GM19455 (cell line): ENCODE results near the gene COL26A1.
"Not testable (repeated sequence)": the region's sequence is repeated elsewhere in the genome, so short reads cannot be mapped to it uniquely, and the experiment has no call there.

Experiments used
- ATAC-seq: cut with Tn5 transposase; IDR thresholded peaks from one replicate; pipeline ENCODE4 v1.9.1; 2021; ENCODE audit not compliant: unreplicated experiment

The COL26A1 gene

DNA sequence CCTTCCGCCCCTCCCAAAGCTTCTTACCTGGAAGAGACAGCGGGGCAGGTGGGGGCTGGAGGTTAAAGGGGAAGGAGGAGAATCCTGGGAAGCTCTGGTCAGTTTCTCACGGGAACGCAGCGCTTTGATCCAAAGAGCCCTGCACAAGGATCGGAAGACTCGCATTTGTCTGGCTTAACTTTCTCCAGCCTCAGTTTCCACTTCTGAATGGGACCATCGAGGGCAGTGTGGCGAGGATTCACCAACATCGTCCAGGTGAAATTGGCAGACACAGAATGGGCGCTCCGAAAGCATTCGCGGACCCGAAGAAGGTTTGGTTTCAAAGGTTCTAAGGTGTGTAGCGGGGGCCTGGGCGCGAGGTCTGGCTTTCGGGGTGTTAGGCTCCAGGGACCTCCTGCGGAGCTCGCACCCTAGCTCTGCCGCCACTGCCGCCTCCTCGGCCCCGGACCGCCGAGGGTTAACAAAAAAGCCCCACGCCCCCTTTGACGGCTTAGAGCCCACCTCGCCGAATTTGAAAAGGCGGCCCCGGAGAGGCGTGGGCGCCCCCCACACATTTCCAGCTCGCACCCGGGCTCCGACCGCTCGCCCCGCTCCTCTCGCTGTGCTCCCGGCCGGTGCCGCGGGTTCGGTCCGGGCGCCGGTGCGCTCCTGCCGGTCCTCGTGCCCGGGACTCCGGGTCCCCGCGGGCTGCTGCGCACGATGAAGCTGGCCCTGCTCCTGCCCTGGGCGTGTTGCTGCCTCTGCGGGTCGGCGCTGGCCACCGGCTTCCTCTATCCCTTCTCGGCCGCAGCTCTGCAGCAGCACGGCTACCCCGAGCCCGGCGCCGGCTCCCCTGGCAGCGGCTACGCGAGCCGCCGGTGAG is at the start of gene COL26A1:
TSS of gene COL26A1 (plus strand) at position 542 of the 862 bp plus-strand sequence. CDS start at position 700, 158 bp downstream.
- ATAC-seq: no peak

DNA sequence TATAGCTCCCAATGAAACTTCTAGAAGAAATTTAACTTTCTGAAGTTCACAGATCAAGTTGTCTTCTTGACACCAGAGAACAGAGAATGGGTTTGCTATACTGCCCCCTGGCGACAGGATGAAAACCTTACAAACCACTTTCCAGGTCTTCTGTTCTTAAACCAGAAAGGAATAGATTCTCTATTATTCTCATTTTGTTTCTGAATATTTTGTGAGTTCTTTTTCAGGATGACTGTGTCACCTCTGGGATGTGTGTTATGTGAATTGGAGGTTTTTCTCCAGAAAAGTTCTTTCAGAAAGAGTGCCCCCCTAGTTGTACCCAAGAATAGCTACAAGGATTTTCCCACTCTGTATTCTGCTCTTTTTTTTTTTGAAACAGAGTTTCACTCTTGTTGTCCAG is 47.3 kb upstream of the COL26A1 start:
- ATAC-seq: no peak

DNA sequence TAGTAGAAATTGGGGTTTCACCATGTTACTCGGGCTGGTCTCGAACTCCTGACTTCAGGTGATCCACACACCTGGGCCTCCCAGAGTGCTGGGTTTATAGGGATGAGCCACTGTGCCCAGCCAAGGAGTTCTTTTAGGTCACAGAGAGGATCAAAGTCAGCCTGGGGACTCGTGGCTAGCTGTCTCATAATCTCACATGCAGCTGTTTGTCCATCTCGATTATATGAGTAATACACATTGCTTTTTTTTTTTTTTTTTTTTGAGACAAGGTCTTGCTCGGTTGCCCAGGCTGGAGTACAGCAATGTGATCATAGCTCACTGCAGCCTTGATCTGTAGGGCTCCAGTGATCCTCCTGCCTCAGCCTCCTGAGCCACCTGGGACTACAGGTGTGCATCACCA is 43.3 kb upstream of the COL26A1 start:
- no peak for ATAC-seq

DNA sequence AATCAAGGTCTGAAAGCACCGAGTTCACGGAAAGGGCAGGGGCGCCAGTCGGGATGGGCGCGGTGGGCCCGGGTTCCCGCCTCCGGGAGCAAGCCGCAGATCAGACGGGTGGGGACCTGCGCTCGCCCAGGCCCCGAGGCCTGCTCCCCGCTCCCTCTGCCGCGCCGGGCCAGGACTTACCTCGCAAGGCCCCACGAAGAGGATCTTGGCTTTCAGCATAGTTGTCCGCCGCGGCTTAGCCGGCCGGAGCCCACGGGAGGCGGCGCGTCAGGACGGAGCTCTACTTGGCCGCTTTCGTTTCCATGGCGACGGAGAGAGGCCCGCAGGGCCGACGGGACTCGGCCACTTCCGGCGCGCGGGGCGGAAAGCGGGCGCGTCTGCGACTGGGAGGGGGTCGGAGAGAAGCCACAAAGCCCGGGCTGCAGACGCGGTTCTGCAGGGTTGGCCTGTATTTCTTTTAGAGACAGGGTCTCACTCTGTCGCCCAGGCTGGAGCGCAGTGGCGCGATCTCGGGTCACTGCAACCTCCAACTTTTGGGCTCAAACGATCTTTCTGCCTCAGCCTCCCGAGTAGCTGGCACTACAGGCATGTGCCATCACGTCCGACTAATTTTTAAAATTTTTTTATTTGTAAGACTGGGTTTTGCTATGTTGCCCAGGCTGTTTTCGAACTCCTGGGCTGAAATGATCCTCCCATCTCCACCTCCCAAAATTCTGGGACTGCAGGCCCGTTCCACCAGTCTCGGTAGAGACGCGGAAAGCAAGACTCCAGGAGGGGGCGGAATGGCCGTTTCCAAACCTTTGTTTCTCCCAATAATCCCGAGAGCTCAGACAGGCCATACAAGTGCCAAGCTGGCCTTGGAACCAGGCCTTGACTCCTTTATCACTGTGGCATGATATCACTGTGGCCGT is 40.9 kb upstream of the COL26A1 start, which contains the start of gene IFT22:
TSS of gene IFT22 (minus strand) at position 322 of the 911 bp plus-strand sequence. CDS start at position 219, 103 bp downstream.
- peak; percentile 95 for ATAC-seq

DNA sequence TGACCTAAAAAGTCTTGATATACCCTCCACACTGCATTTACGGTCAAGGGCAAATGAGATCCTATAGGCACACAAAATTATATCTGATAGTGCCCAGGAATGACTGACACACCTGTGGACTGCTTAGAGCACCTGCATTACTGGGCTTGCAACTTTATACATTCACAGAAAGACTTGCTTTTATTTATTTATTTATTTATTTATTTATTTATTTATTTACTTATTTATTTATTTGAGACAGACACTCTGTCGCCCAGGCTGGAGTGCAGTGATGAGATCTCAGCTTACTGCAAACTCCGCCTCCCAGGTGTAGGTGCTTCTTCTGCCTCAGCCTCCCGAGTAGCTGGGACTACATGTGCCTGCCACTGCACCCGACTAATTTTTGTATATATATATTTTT is 34.5 kb upstream of the COL26A1 start:
- ATAC-seq: no peak

DNA sequence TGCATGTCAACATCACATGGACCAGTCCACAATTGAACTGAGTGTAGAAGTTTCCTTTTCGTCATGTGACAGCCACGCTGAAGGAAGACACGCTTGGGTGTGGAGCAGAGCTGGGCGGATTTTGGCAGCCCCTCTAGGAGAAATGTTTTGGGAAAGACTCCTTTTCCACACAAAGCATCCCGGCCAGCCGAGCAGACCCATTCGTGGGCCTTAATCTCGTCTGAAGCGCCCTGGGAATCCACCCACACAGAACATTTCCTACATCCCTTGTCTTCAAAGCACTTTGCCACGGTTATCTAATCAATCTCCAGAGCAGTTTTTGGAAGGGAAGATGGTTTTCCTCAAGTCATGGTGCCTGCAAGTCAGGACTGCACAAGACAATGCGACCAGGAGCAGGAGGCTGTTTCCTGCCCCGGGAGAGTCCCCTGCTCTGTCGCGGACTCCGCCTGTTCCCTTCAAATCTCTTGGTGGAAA is 32.6 kb upstream of the COL26A1 start:
- no peak for ATAC-seq

DNA sequence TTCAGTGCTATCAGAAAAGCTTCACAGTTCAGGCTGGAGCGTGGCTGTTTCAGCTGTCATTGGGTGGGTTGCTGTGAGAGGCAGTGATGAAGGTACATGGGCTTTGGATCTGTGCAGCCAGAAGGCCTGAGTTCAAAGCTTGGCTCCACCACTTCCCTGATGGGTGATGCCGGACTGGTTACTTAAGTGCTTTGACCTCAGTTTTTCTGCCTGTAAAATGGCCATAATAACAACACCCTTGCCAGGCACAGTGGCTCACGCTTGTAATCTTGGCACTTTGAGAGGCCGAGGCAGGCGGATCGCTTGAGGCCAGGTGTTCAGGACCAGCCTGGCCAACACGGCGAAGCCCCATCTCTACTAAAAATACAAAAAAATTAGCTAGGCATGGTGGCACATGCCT is 30.6 kb upstream of the COL26A1 start:
- ATAC-seq: no peak

DNA sequence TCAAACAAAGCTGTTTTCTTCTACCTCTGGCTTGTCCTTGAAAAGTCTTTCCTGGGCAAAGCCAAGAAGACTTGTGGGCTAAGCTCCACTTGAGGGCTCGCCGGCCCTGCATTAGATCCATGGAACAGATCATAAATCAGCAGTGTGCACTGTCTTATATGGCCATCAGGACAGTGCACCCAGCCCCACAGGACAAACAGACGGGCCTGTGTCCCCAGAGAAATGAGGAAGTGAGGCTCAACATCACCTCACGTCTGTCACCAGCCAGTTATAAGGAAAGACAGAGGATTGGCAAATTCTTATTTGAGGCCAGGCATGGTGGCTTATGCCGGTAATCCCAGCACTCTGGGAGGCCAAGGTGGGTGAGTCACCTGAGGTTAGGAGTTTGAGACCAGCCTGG is 28.8 kb upstream of the COL26A1 start:
- ATAC-seq: no peak

DNA sequence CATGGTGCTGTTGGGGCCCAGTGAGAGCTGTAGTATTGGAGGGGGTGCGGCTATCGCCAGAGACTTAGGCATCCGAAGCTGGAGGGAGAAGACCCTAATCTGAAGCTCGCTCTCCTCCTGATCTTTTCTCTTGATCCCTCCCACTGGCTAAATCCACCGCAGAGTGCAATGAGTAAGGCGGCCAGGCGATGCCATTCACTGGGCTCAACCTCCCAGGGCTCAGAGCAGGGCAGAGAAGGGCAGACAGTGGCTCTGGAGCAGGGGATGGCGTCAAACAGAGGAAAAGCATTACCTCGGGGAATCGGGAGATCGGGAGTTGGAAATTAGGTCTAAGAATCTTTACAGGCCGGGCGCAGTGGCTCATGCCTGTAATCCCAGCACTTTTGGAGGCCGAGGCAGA is 22.3 kb upstream of the COL26A1 start:
- ATAC-seq: no peak

DNA sequence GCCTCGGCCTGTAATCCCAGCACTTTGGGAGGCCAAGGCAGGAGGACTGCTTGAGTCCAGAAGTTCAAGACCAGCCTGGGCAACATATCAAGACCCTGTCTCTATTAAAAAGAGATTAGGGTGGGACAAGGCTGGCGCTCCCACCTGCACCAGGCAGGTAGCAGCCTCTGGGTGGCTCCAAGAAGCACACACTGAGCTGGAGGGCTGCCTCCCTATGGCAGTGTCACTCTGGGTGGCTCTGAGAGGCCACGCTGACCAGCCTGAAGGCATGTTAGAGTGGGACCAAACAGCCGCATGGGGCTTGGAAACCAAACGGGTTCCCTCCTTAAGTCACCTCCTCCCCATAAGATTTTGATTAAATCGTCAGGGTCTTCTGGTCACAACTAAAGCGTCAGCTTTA is 19.8 kb upstream of the COL26A1 start:
- ATAC-seq: no peak

DNA sequence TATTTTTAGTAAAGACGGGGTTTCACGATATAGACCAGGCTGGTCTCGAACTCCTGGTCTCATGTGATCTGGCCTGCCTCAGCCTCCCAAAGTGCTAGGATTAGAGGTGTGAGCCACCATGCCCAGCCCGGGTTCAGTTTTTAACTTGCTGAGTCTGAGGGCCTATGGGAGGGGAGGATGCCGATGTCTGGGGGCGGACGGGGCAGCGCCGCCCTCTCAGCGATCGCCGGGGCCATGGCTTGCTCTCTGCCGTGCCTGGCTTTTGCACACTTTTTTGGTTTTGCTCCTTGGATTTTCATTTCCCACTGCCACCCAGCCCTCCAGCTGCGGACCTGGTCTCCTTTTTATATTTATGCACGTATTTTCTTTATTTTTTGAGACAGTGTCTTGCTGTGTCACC is 15.2 kb upstream of the COL26A1 start:
- ATAC-seq: no peak

DNA sequence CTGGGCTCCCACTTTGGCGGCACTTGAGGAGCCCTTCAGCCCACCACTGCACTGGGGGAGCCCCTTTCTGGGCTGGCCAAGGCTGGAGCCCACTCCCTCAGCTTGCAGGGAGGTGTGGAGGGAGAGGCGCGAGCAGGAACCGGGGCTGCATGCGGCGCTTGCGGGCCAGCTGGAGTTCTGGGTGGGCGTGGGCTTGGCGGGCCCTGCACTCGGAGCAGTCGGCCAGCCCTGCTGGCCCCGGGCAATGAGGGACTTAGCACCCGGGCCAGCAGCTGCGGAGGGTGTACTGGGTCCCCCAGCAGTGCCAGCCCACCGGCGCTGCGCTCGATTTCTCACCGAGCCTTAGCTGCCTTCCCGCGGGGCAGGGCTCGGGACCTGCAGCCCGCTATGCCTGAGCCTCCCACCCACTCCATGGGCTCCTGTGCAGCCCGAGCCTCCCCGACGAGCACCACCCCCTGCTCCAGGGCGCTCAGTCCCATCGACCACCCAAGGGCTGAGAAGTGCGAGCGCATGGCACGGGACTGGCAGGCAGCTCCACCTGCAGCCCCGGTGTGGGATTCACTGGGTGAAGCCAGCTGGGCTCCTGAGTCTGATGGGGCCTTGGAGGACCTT is 14.1 kb upstream of the COL26A1 start:
- not testable (repeated sequence) for ATAC-seq

DNA sequence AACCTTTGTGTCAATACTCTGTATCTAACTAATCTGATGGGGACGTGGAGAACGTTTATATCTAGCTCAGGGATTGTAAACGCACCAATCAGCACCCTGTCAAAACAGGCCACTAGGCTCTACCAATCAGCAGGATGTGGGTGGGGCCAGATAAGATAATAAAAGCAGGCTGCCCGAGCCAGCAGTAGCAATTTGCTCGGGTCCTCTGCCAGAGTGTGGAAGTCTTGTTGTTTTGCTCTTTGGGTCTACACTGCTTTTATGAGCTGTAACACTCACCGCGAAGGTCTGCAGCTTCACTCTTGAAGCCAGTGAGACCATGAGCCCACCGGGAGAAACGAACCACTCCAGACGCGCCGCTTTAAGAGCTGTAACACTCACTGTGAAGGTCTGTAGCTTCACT is 13.4 kb upstream of the COL26A1 start:
- not testable (repeated sequence) for ATAC-seq

DNA sequence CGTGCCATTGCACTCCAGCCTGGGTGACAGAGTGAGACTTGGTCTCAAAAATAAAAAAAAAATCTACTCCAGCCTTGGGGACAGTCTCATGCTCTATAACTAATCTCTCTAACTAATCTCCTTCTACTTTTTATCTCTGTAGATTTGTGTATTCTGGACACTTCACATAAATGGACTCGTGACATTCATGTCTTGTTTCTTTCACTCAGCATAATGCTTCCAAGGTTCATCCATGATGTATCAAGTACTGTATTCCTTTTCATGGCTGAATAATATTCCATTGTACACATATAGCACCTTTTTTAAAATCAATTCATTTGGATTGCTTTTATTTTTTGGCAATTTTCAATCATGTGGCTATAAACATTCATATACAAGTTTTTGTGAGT is 9.8 kb upstream of the COL26A1 start:
- ATAC-seq: no peak

DNA sequence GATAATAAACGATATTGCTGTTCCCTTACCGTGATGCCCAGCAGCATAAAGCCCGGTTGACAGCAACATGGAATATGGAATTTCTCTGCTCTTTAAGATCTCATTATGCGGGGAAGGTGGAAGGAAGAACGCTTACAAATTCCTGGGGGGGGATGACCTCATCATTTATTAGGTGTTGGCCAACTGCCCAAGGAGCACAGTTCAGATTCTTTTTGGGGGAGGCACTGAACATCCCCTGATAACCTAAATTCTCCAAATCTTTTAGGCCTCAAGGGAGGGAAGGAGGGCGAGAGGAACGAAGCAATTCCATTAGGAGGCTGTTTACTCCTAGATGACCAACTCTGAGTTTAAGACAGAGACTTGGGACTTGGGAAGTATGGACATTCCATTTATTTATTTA is 5.2 kb upstream of the COL26A1 start:
- ATAC-seq: no peak

DNA sequence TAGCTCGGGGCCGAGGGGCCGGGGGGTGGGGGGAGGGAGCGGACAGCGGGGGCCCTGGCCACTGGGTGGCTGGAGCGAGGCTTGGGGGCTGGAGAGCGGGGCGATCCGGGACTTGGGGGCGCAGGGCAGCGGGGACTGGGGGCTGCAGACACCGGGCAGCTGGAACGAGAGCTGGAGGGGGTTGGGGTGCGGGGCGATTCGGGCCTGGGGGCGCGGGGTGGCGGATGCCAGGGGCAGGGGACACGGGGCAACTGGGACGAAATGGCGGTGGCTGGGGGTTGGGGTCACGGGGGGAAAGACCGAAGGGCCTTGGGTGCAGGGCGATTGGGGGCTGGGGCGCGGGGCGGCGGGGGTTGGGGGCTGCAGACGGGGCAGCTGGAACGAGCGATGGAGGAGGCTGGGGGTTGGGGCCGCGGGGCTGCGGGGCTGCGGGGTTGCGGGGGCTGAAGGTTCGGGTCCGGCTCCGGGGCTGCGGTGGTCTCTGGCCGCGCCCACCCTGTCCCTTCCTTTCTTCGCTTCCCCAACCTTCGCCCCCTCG is 590 bp downstream of the COL26A1 start:
- no peak for ATAC-seq

DNA sequence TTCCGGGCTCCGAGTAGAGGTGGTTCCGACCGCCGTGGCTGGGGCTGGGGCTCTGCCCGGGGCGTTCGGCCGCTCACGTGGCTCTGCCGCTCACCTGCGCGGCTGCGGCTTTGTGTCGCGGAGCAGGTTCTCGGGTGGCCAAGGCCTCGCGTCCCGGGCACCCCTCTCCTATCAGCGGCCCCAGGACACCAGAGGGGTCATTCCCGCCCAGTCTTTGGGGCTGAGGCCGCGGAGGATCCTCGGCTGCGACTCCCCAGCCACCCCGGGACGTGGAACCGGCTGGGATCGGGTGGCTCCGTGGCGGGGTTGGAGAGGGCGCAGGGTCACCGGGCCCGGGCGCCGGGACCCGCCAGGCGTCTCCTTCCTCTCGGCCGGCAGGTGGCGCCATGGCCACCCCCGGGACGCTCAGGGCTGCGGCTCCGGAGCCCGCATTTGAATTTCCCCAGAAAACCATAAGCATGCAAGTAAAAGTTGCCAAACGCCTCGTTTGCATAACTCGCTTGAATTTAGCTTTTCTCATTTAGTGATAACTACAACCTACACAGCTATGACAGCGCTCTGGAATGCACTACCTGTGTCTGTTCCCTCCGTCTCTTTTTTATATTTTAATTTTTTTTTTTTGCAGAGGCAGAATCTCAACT is 1.2 kb downstream of the COL26A1 start:
- ATAC-seq: peak; percentile 63

DNA sequence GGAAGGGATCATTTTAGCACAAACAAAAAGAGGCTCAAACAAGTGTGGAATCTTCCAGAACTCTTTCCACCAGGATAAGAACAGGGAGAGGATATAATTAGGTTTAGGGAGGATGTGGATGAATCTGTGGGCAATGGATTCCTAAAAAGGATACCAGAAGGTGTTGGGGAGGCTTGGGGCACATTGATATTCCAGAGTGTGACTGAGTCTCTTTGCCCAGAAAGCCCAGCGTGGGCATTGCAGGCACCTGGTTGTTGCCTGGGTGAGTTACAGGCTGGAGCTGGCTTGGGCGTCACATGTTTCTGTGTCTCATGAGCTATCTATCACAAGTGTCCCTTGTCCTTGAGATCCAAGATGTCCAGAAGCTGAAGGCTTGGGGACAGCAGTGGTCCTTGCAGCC is 3.3 kb downstream of the COL26A1 start:
- ATAC-seq: no peak

DNA sequence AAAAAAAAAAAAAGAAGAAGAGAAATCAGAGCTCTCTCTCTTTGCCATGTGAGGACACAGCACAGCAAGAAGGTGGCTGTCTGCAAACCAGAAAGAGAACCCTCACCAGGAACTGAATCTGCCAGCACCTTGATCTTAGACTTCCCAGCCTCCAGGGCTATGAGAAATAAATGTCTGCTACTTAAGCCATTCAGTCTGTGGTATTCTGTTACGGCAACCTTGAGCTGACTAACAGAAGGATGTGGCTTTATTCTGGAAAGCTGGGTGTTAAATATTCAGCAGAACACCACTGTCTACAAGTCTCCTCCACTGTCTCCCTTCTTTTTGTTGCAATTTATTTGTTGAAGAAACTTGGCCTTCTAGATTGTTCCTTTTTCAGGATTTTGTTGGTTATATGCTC is 5.0 kb downstream of the COL26A1 start:
- no peak for ATAC-seq

DNA sequence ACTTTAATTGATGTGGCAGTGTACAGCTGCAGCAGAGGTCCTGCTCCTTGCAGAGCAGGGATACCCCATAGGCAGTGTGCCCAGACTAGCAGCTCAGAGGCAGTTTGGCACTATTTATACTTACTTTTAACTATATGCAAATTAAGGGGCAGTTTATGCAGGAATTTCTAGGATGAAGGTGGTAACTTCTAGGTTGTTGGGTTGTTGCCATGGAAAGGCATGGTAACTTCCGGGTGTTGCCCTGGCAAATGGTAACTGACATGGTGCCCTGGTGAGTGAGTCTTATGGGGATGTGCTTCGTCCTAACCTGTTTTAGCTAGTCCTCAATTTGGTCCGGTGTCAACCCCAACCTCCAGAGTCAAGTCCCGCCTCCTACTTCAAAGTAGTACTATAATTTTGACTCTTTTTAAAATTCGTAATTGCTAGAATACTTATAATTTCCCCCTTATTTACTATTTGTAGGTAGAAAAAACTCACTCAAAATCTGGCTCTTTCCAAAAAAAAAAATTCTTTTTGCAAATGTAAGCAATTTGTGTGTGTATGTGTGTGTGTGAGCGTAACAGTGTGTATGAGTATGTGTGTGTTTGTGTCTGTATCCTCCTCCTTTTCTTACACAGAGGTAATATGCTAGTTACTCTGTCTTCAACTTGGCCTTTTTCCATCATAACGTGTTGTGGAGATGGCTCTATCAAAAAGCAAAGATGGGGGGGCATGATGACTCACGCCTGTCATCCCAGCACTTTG is 5.9 kb downstream of the COL26A1 start:
- no peak for ATAC-seq
